Cardiac fibroblast (primary cell): ENCODE results near the gene APMAP.

Experiments
- DNase-seq, 2 donors: peaks; one replicate each; pipeline versions ENCODE4 v3.0.0 to v3.0.0-alpha.2; 2010; ENCODE audit warnings: low read depth in 2 of 2
- H3K4me3 ChIP-seq, 2 donors: replicated peaks in 1 of 2; 1 replicate in 1 of 2; 2 replicates in 1 of 2; pipeline ENCODE4 v1.5.1; 2011; ENCODE audit warnings: low read depth in 2 of 2, low read length in 2 of 2, mild to moderate bottlenecking in 2 of 2, moderate library complexity in 1 of 2
- CTCF ChIP-seq: IDR thresholded peaks from one replicate; pipeline ENCODE4 v1.5.1; 2011; ENCODE audit warnings: low read depth, mild to moderate bottlenecking, low read length, inconsistent platforms

The APMAP gene

GRCh38 chr20:24977336-24977735 is 15.2 kb downstream of the APMAP start:
- TF ChIP-seq CTCF: no peak
- H3K4me3 ChIP-seq: no peak overlapping the region
- DNase-seq: no peak

- no peak for DNase-seq
- TF ChIP-seq CTCF: no peak
- H3K4me3 ChIP-seq: no peak overlapping the region
These were observed 20.2 kb downstream of the APMAP start for GRCh38 chr20:24972341-24972740.

- no peak for TF ChIP-seq CTCF
- H3K4me3 ChIP-seq: no peak overlapping the region
- DNase-seq: no peak
These were observed 21.0 kb downstream of the APMAP start for GRCh38 chr20:24971376-24972101.

- no peak for DNase-seq
- TF ChIP-seq CTCF: no peak
- no peak overlapping the region for H3K4me3 ChIP-seq
These were observed 21.8 kb downstream of the APMAP start for GRCh38 chr20:24970754-24971153.

GRCh38 chr20:24970030-24970553 is 22.5 kb downstream of the APMAP start:
- no peak for TF ChIP-seq CTCF
- no peak for DNase-seq
- H3K4me3 ChIP-seq: no peak overlapping the region

GRCh38 chr20:24969186-24970029 is 23.1 kb downstream of the APMAP start:
- no peak for TF ChIP-seq CTCF
- no peak for DNase-seq
- no peak overlapping the region for H3K4me3 ChIP-seq
